ENCODE data around the gene HIPK2.

The HIPK2 gene

GRCh38 chr7:139643951-139644585 lies 133.7 kb downstream of the HIPK2 start:
- Histone ChIP-seq H3F3A (ENCODE audit: insufficient read depth, low read length) (no peaks in the 10 kb centered on the region), H4K20me1 (ENCODE audit: insufficient read depth, low read length) (no peaks in the 10 kb centered on the region), H3K79me2 (ENCODE audit: insufficient read depth, low read length) (no peaks in the 10 kb centered on the region), H3K9ac (ENCODE audit: low read length) (no peak overlapping the region), H3K27ac (ENCODE audit: low read depth, low read length, poor library complexity, severe bottlenecking) (no peak overlapping the region), H3K9me3 (ENCODE audit: low read length) (no peaks in the 10 kb centered on the region), H3K9me2 (ENCODE audit: low read depth, low read length) (no peaks in the 10 kb centered on the region), H3K36me3 (ENCODE audit: insufficient read depth, low read length) (no peaks in the 10 kb centered on the region), H3K4me3 (ENCODE audit: low read depth, low read length, poor library complexity, severe bottlenecking) (no peak overlapping the region), H3K4me2 (ENCODE audit: low read length) (no peak overlapping the region), H3K4me1 (ENCODE audit: insufficient read depth, low read length, severe bottlenecking) (no peaks in the 10 kb centered on the region), H3K27me3 (ENCODE audit: insufficient read depth, low read length) (no peaks in the 10 kb centered on the region; the same call in 1 of the 2 replicates), H2AFZ (ENCODE audit: low read length) (no peak overlapping the region)
- TF ChIP-seq CTCF (IDR thresholded peaks at IDR 0.05; ENCODE audit: low read length) (no peak), EZH2 (IDR thresholded peaks at IDR 0.05; ENCODE audit: borderline replicate concordance, low read length) (no peak)

GRCh38 chr7:139642283-139642682 lies 135.5 kb downstream of the HIPK2 start:
- Histone ChIP-seq H3K9me2 (ENCODE audit: low read depth, low read length) (no peaks in the 10 kb centered on the region), H2AFZ (ENCODE audit: low read length) (no peak overlapping the region), H3K4me3 (ENCODE audit: low read depth, low read length, poor library complexity, severe bottlenecking) (no peak overlapping the region), H3F3A (ENCODE audit: insufficient read depth, low read length) (no peaks in the 10 kb centered on the region), H3K27ac (ENCODE audit: low read depth, low read length, poor library complexity, severe bottlenecking) (no peak overlapping the region), H3K9me3 (ENCODE audit: low read length) (no peaks in the 10 kb centered on the region), H4K20me1 (ENCODE audit: insufficient read depth, low read length) (no peaks in the 10 kb centered on the region), H3K27me3 (ENCODE audit: insufficient read depth, low read length) (no peaks in the 10 kb centered on the region; the same call in 1 of the 2 replicates), H3K36me3 (ENCODE audit: insufficient read depth, low read length) (no peaks in the 10 kb centered on the region), H3K4me1 (ENCODE audit: insufficient read depth, low read length, severe bottlenecking) (no peaks in the 10 kb centered on the region), H3K4me2 (ENCODE audit: low read length) (no peak overlapping the region), H3K9ac (ENCODE audit: low read length) (no peak overlapping the region), H3K79me2 (ENCODE audit: insufficient read depth, low read length) (no peaks in the 10 kb centered on the region)
- TF ChIP-seq EZH2 (IDR thresholded peaks at IDR 0.05; ENCODE audit: borderline replicate concordance, low read length) = no peak
- no peak for TF ChIP-seq CTCF (IDR thresholded peaks at IDR 0.05; ENCODE audit: low read length)

GRCh38 chr7:139641337-139641992 lies 136.3 kb downstream of the HIPK2 start:
- Histone ChIP-seq H3K4me2 (ENCODE audit: low read length) (no peak overlapping the region), H3F3A (ENCODE audit: insufficient read depth, low read length) (no peaks in the 10 kb centered on the region), H3K9me3 (ENCODE audit: low read length) (no peaks in the 10 kb centered on the region), H2AFZ (ENCODE audit: low read length) (no peak overlapping the region), H3K9ac (ENCODE audit: low read length) (no peak overlapping the region), H3K4me3 (ENCODE audit: low read depth, low read length, poor library complexity, severe bottlenecking) (no peak overlapping the region), H3K27me3 (ENCODE audit: insufficient read depth, low read length) (no peaks in the 10 kb centered on the region; the same call in 1 of the 2 replicates), H3K36me3 (ENCODE audit: insufficient read depth, low read length) (no peaks in the 10 kb centered on the region), H3K27ac (ENCODE audit: low read depth, low read length, poor library complexity, severe bottlenecking) (no peak overlapping the region), H3K4me1 (ENCODE audit: insufficient read depth, low read length, severe bottlenecking) (no peaks in the 10 kb centered on the region), H3K9me2 (ENCODE audit: low read depth, low read length) (no peaks in the 10 kb centered on the region), H4K20me1 (ENCODE audit: insufficient read depth, low read length) (no peaks in the 10 kb centered on the region), H3K79me2 (ENCODE audit: insufficient read depth, low read length) (no peaks in the 10 kb centered on the region)
- no peak for TF ChIP-seq CTCF (IDR thresholded peaks at IDR 0.05; ENCODE audit: low read length)

Measured in OCI-LY1 (cell line).